ENCODE data around the gene TMEM132C.

Gene TMEM132C

GRCh38 chr12:128322341-128322740, 55.4 kb downstream of the TMEM132C start:
- Histone ChIP-seq H3K9me3 (ENCODE audit: control insufficient read depth, insufficient read depth, low read length) (no peaks in the 10 kb centered on the region), H3K4me3 (ENCODE audit: low read length) (no peak overlapping the region), H3K27ac (ENCODE audit: low read depth, low read length) (no peak overlapping the region), H3K36me3 (ENCODE audit: control insufficient read depth, low read length) (no peaks in the 10 kb centered on the region), H3K27me3 (ENCODE audit: control insufficient read depth, low read length) (no peaks in the 10 kb centered on the region), H3F3A (ENCODE audit: control insufficient read depth, insufficient read depth) (no peaks in the 10 kb centered on the region), H4K20me1 (ENCODE audit: control insufficient read depth, insufficient read depth, low read depth, low read length) (no peaks in the 10 kb centered on the region), H3K4me2 (ENCODE audit: low read length) (no peak overlapping the region), H3K79me2 (ENCODE audit: control insufficient read depth, low read length) (no peaks in the 10 kb centered on the region), H3K4me1 (ENCODE audit: control insufficient read depth, low read length) (no peaks in the 10 kb centered on the region), H3K9me2 (replicated peaks; ENCODE audit: control insufficient read depth, low read length) (no peaks in the 10 kb centered on the region)
- TF ChIP-seq EZH2phosphoT487 (IDR thresholded peaks at IDR 0.05; ENCODE audit: borderline replicate concordance, low read length) (no peak), CTCF (IDR thresholded peaks at IDR 0.05; ENCODE audit: low read depth, low read length, poor library complexity, severe bottlenecking) (no peak)

GRCh38 chr12:128323145-128323920, 56.4 kb downstream of the TMEM132C start:
- TF ChIP-seq EZH2phosphoT487 (IDR thresholded peaks at IDR 0.05; ENCODE audit: borderline replicate concordance, low read length) (no peak), CTCF (IDR thresholded peaks at IDR 0.05; ENCODE audit: low read depth, low read length, poor library complexity, severe bottlenecking) (no peak)
- no peaks in the 10 kb centered on the region for H3K36me3 ChIP-seq (ENCODE audit: control insufficient read depth, low read length)
- no peaks in the 10 kb centered on the region for H4K20me1 ChIP-seq (ENCODE audit: control insufficient read depth, insufficient read depth, low read depth, low read length)
- H3K9me3 ChIP-seq (ENCODE audit: control insufficient read depth, insufficient read depth, low read length), result no peaks in the 10 kb centered on the region
- no peaks in the 10 kb centered on the region for H3F3A ChIP-seq (ENCODE audit: control insufficient read depth, insufficient read depth)
- H3K27me3 ChIP-seq (ENCODE audit: control insufficient read depth, low read length), result no peaks in the 10 kb centered on the region
- H3K79me2 ChIP-seq (ENCODE audit: control insufficient read depth, low read length), result no peaks in the 10 kb centered on the region
- H3K27ac ChIP-seq (ENCODE audit: low read depth, low read length), result no peak overlapping the region
- no peaks in the 10 kb centered on the region for H3K9me2 ChIP-seq (replicated peaks; ENCODE audit: control insufficient read depth, low read length)
- no peak overlapping the region for H3K4me2 ChIP-seq (ENCODE audit: low read length)
- H3K4me1 ChIP-seq (ENCODE audit: control insufficient read depth, low read length), result no peaks in the 10 kb centered on the region
- no peak overlapping the region for H3K4me3 ChIP-seq (ENCODE audit: low read length)

- H3K4me1 ChIP-seq (ENCODE audit: control insufficient read depth, low read length), result no peaks in the 10 kb centered on the region
Measured at GRCh38 chr12:128325646-128326045, 58.7 kb downstream of the TMEM132C start.

More at GRCh38 chr12:128325646-128326045, 58.7 kb downstream of the TMEM132C start:
- no peaks in the 10 kb centered on the region for H3K79me2 ChIP-seq (ENCODE audit: control insufficient read depth, low read length)
- no peak for TF ChIP-seq EZH2phosphoT487 (IDR thresholded peaks at IDR 0.05; ENCODE audit: borderline replicate concordance, low read length)
- TF ChIP-seq CTCF (IDR thresholded peaks at IDR 0.05; ENCODE audit: low read depth, low read length, poor library complexity, severe bottlenecking), result no peak
- H3F3A ChIP-seq (ENCODE audit: control insufficient read depth, insufficient read depth), result no peaks in the 10 kb centered on the region
- no peaks in the 10 kb centered on the region for H4K20me1 ChIP-seq (ENCODE audit: control insufficient read depth, insufficient read depth, low read depth, low read length)
- no peak overlapping the region for H3K27ac ChIP-seq (ENCODE audit: low read depth, low read length)
- H3K9me2 ChIP-seq (replicated peaks; ENCODE audit: control insufficient read depth, low read length), result no peaks in the 10 kb centered on the region
- H3K36me3 ChIP-seq (ENCODE audit: control insufficient read depth, low read length), result no peaks in the 10 kb centered on the region
- H3K4me2 ChIP-seq (ENCODE audit: low read length), result no peak overlapping the region
- H3K27me3 ChIP-seq (ENCODE audit: control insufficient read depth, low read length), result no peaks in the 10 kb centered on the region
- no peaks in the 10 kb centered on the region for H3K9me3 ChIP-seq (ENCODE audit: control insufficient read depth, insufficient read depth, low read length)
- H3K4me3 ChIP-seq (ENCODE audit: low read length), result no peak overlapping the region

Measured in DOHH2 (cell line).